ENCODE measurements around the gene ST8SIA2.

Gene ST8SIA2

DNA sequence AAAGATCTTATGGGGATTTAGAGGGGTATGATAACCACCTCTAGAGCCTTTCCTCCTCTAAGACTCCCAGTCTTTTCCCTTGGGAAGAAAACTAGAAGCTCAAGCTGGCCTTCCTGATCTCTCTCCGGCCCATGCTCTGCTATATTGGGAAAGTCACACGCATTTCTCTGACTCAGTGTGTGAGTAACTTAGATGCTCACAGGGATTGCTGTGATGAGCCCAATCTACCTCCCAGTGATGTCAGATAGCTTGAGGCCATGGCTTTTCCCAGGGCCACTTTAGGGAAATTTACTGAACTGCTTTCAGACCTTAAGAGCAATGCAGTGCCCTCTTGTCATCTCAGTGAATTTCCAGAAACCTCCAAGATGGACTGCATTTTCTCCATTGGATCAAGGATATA is 8.6 kb upstream of the ST8SIA2 start:
- TF ChIP-seq FEZF1 (tag by site-specific recombination; IDR thresholded peaks at IDR 0.05) (no peak), ZBTB7A (tag by site-specific recombination; IDR thresholded peaks at IDR 0.05; ENCODE audit: low read depth) (no peak)
- Histone ChIP-seq H3K4me3 (ENCODE audit: low read depth, low read length) (no peak overlapping the region), H3K4me1 (ENCODE audit: control insufficient read depth, insufficient read depth, low read length) (no peaks in the 10 kb centered on the region), H3K9me3 (ENCODE audit: control insufficient read depth, insufficient read depth, low read depth, low read length) (no peaks in the 10 kb centered on the region; the same call in 1 of the 2 replicates), H3K36me3 (ENCODE audit: control insufficient read depth in 2 of 2, insufficient read depth in 1 of 2, low read length in 2 of 2) (no peaks in the 10 kb centered on the region), H3K27ac (ENCODE audit: extremely low read depth, low read depth, low read length) (no peak overlapping the region)
- ChIA-PET CTCF (interaction anchor here (0.6 to 2.0 kb wide), 7 partner anchors 8 to 595 kb away, joined by 3 to 7 read pairs (median 3); partner anchors contain the start of gene ST8SIA2), POLR2A (no interaction called here)

DNA sequence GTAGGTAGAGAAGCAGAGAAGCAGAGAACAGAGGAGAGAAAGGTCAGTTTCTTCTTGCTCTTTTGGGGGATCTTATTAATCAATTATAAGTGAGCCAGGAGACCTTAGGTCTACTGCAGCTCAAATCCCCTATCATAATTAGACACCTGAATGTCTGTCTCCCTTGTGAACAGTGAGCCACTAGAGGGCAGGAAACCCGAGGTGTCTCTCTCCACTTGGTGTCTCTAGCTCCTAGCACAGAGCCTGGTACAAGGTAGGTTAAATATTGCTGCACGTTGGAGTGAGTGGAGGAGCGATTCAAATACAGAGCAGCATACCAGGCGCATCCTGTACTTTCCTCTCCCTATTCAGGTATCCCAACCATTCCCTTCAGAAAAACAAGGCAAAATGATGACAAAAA is 2.0 kb upstream of the ST8SIA2 start:
- peaks cover 3% of the 10 kb centered on the region; the same call in 1 of the 2 replicates for H3K4me1 ChIP-seq (ENCODE audit: control insufficient read depth, insufficient read depth, low read length)
- CTCF ChIA-PET, result interaction anchor here (0.6 to 2.9 kb wide), 15 partner anchors 10 to 1974 kb away, joined by 3 to 12 read pairs (median 3); no protein-coding TSS in a partner anchor
- H3K9me3 ChIP-seq (ENCODE audit: control insufficient read depth, insufficient read depth, low read depth, low read length), result no peaks in the 10 kb centered on the region
- POLR2A ChIA-PET, result no interaction called here
- TF ChIP-seq, protein P1, sequence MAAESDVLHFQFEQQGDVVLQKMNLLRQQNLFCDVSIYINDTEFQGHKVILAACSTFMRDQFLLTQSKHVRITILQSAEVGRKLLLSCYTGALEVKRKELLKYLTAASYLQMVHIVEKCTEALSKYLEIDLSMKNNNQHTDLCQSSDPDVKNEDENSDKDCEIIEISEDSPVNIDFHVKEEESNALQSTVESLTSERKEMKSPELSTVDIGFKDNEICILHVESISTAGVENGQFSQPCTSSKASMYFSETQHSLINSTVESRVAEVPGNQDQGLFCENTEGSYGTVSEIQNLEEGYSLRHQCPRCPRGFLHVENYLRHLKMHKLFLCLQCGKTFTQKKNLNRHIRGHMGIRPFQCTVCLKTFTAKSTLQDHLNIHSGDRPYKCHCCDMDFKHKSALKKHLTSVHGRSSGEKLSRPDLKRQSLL (tag by site-specific recombination; IDR thresholded peaks at IDR 0.05), result peak; percentile 70
- no peak for TF ChIP-seq ZNF660 (tag by site-specific recombination; IDR thresholded peaks at IDR 0.05)
- no peak for TF ChIP-seq ZNF223 (tag by site-specific recombination; IDR thresholded peaks at IDR 0.05)
- TF ChIP-seq, protein P2, sequence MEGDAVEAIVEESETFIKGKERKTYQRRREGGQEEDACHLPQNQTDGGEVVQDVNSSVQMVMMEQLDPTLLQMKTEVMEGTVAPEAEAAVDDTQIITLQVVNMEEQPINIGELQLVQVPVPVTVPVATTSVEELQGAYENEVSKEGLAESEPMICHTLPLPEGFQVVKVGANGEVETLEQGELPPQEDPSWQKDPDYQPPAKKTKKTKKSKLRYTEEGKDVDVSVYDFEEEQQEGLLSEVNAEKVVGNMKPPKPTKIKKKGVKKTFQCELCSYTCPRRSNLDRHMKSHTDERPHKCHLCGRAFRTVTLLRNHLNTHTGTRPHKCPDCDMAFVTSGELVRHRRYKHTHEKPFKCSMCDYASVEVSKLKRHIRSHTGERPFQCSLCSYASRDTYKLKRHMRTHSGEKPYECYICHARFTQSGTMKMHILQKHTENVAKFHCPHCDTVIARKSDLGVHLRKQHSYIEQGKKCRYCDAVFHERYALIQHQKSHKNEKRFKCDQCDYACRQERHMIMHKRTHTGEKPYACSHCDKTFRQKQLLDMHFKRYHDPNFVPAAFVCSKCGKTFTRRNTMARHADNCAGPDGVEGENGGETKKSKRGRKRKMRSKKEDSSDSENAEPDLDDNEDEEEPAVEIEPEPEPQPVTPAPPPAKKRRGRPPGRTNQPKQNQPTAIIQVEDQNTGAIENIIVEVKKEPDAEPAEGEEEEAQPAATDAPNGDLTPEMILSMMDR (tag by site-specific recombination; IDR thresholded peaks at IDR 0.05), result peak; percentile 26; the same call in 1 of the 2 replicates
- no peaks in the 10 kb centered on the region for H3K36me3 ChIP-seq (ENCODE audit: control insufficient read depth in 2 of 2, insufficient read depth in 1 of 2, low read length in 2 of 2)
- H3K27ac ChIP-seq (ENCODE audit: extremely low read depth, low read depth, low read length), result no peak overlapping the region
- H3K4me3 ChIP-seq (ENCODE audit: low read depth, low read length), result no peak overlapping the region

DNA sequence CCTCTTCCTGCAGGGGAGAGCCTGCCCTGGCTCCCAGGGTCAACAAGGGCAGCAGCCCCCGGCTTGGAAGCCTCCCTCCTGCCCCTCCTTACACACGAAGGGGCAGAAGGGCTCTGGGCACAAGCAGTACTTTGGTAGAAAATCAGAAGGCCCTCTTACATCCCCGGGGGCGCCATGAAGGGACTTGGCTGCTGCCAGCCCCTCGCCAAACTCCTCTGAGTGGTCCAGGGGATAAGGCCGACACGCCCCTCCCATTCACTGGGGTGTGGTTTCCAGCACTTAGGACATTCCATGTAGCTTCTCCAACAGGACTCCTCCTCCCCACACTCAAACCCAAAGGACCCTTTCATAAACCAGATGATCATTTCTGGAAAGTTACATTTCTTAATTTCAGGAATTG is 1.2 kb upstream of the ST8SIA2 start:
- ChIA-PET CTCF (interaction anchor here (2.9 kb wide), 1 partner anchor 13 kb away, joined by 8 read pairs; no protein-coding TSS in a partner anchor), POLR2A (no interaction called here)
- TF ChIP-seq, protein P3, sequence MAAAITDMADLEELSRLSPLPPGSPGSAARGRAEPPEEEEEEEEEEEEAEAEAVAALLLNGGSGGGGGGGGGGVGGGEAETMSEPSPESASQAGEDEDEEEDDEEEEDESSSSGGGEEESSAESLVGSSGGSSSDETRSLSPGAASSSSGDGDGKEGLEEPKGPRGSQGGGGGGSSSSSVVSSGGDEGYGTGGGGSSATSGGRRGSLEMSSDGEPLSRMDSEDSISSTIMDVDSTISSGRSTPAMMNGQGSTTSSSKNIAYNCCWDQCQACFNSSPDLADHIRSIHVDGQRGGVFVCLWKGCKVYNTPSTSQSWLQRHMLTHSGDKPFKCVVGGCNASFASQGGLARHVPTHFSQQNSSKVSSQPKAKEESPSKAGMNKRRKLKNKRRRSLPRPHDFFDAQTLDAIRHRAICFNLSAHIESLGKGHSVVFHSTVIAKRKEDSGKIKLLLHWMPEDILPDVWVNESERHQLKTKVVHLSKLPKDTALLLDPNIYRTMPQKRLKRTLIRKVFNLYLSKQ (tag by site-specific recombination; IDR thresholded peaks at IDR 0.05; ENCODE audit: borderline replicate concordance), result no peak
- TF ChIP-seq KLF10 (tag by site-specific recombination; IDR thresholded peaks at IDR 0.05) (no peak), ZNF426 (tag by site-specific recombination; IDR thresholded peaks at IDR 0.05) (no peak), ZNF473 (tag by site-specific recombination; IDR thresholded peaks at IDR 0.05) (no peak)
- H3K9me3 ChIP-seq (ENCODE audit: control insufficient read depth, insufficient read depth, low read depth, low read length), result no peaks in the 10 kb centered on the region
- H3K4me1 ChIP-seq (ENCODE audit: control insufficient read depth, insufficient read depth, low read length), result peaks cover 3% of the 10 kb centered on the region; the same call in 1 of the 2 replicates
- H3K27ac ChIP-seq (ENCODE audit: extremely low read depth, low read depth, low read length), result no peak overlapping the region
- no peaks in the 10 kb centered on the region for H3K36me3 ChIP-seq (ENCODE audit: control insufficient read depth in 2 of 2, insufficient read depth in 1 of 2, low read length in 2 of 2)
- H3K4me3 ChIP-seq (ENCODE audit: low read depth, low read length), result no peak overlapping the region

DNA sequence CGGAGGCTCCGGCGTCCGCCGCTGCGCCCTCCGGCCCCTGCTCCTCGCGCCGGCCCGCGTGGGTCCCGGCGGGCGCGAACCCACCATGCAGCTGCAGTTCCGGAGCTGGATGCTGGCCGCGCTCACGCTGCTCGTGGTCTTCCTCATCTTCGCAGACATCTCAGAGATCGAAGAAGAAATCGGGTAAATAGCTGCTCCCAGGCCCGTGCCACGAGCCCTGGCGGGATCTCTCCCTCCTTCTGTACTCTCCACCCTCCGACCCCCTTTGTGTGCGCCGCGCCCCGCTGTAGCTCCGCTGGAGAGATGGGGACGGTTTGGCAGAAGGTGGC is 263 bp downstream of the ST8SIA2 start:
- ChIA-PET POLR2A (interaction anchor here (0.6 to 1.4 kb wide), 4 partner anchors 8 to 321 kb away, joined by 3 to 5 read pairs (median 4); no protein-coding TSS in a partner anchor), CTCF (interaction anchor here (0.6 to 1.3 kb wide), 7 partner anchors 9 to 416 kb away, joined by 3 to 4 read pairs (median 3); no protein-coding TSS in a partner anchor)
- Histone ChIP-seq H3K4me3 (ENCODE audit: low read depth, low read length) (peak overlapping the region; percentile 52), H3K27ac (ENCODE audit: extremely low read depth, low read depth, low read length) (peak overlapping the region; percentile 43; the same call in 1 of the 2 replicates), H3K9me3 (ENCODE audit: control insufficient read depth, insufficient read depth, low read depth, low read length) (no peaks in the 10 kb centered on the region), H3K4me1 (ENCODE audit: control insufficient read depth, insufficient read depth, low read length) (peaks cover 3% of the 10 kb centered on the region; the same call in 1 of the 2 replicates), H3K36me3 (ENCODE audit: control insufficient read depth in 2 of 2, insufficient read depth in 1 of 2, low read length in 2 of 2) (no peaks in the 10 kb centered on the region)
- no peak for TF ChIP-seq ZNF544 (tag by site-specific recombination; IDR thresholded peaks at IDR 0.05)
- TF ChIP-seq, protein P4, sequence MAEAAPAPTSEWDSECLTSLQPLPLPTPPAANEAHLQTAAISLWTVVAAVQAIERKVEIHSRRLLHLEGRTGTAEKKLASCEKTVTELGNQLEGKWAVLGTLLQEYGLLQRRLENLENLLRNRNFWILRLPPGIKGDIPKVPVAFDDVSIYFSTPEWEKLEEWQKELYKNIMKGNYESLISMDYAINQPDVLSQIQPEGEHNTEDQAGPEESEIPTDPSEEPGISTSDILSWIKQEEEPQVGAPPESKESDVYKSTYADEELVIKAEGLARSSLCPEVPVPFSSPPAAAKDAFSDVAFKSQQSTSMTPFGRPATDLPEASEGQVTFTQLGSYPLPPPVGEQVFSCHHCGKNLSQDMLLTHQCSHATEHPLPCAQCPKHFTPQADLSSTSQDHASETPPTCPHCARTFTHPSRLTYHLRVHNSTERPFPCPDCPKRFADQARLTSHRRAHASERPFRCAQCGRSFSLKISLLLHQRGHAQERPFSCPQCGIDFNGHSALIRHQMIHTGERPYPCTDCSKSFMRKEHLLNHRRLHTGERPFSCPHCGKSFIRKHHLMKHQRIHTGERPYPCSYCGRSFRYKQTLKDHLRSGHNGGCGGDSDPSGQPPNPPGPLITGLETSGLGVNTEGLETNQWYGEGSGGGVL (tag by site-specific recombination; IDR thresholded peaks at IDR 0.05), result no peak
- no peak for TF ChIP-seq IKZF3 (tag by site-specific recombination; IDR thresholded peaks at IDR 0.05)
- peak; percentile 61 for TF ChIP-seq ZNF341 (tag by site-specific recombination; IDR thresholded peaks at IDR 0.05; ENCODE audit: low read depth)
- TF ChIP-seq ZNF202 (tag by site-specific recombination; IDR thresholded peaks at IDR 0.05; ENCODE audit: borderline replicate concordance), result no peak
- TF ChIP-seq ZNF677 (tag by site-specific recombination; IDR thresholded peaks at IDR 0.05), result 0 out of 2 replicates have a peak, but pooled peaks have one; percentile 20
- TF ChIP-seq, protein P5, sequence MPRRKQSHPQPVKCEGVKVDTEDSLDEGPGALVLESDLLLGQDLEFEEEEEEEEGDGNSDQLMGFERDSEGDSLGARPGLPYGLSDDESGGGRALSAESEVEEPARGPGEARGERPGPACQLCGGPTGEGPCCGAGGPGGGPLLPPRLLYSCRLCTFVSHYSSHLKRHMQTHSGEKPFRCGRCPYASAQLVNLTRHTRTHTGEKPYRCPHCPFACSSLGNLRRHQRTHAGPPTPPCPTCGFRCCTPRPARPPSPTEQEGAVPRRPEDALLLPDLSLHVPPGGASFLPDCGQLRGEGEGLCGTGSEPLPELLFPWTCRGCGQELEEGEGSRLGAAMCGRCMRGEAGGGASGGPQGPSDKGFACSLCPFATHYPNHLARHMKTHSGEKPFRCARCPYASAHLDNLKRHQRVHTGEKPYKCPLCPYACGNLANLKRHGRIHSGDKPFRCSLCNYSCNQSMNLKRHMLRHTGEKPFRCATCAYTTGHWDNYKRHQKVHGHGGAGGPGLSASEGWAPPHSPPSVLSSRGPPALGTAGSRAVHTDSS (tag by site-specific recombination; IDR thresholded peaks at IDR 0.05), result peak; percentile 69
- TF ChIP-seq KLF7 (tag by site-specific recombination; IDR thresholded peaks at IDR 0.05; ENCODE audit: borderline replicate concordance), result no peak
